Effector CD8-positive, alpha-beta T cell (primary cell): ENCODE results near the gene ARID1B.

Source experiments
- DNase-seq: peaks from one replicate; lab custom pipeline; 2025; lab: John Stamatoyannopoulos, UW

ARID1B gene

GRCh38 chr6:157246048-157246630 lies 469.0 kb downstream of the ARID1B start:
- no peak for DNase-seq

- DNase-seq: no peak
Measured at GRCh38 chr6:157246771-157247484, 469.8 kb downstream of the ARID1B start.

- no peak for DNase-seq
Measured at GRCh38 chr6:157248264-157248663, 471.1 kb downstream of the ARID1B start.

GRCh38 chr6:157249826-157250225 lies 472.6 kb downstream of the ARID1B start:
- DNase-seq: no peak

- DNase-seq: no peak
Measured at GRCh38 chr6:157251586-157252247, 474.5 kb downstream of the ARID1B start.

- DNase-seq: no peak
Measured at GRCh38 chr6:157253017-157253416, 475.8 kb downstream of the ARID1B start.

DNA sequence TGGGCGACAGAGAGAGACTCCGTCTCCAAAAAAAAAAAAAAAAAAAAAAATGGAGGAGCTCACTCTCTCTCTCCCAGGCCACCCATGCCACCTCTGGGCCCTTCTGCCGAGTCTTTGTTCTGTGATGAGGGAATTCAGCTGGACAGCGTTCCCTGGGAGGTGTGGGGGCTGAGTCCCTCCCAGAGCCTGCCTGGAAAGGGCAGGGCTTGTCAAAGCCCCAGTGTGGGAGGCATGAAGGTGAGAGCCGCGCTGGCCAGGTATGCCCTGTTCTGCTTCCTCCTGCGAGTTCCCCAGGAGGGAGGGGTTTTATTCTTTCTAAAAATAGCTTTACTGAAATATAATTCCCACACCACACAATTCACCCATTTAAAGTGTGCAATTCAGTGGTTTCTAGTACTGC lies 476.5 kb downstream of the ARID1B start:
- no peak for DNase-seq

DNA sequence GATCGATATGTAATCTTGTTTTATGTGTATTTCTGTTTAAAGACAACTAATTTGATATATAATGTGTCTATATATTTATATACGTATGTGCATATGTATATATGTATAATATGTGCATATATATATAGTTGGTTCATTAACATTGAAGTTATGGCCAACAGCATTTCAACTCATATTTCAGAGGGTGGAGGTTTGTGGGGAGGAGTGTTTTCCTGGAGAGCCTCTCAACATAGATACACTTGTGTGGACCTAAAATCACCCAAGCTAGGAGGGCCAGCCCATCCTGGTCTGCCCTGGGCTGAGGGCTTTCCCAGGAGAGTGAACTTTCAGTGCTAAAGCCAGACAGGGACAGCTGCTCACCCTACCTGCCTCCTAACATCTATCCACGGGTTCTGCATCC lies 477.4 kb downstream of the ARID1B start:
- DNase-seq: no peak

DNA sequence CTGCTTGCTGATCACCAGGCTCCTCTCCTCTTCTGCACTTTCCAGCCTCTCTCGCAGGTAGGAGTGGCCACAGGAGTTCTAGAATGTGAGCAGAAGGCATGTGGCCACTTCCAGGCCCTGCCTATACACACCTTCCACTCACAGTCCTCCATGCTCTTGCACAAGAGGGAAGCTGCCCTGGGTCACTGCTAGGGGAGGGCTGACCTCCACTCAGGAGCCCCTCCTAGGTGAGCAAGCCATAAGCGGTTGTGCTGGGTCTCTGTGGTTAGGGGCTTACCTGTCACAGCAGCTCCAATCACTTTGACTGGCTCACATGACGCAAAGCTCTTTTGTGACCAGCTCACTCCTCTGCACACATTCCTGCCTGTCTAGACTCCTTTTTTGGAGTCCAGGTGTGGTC lies 477.9 kb downstream of the ARID1B start:
- no peak for DNase-seq

GRCh38 chr6:157258878-157259277 lies 481.7 kb downstream of the ARID1B start:
- no peak for DNase-seq

GRCh38 chr6:157259443-157259842 lies 482.3 kb downstream of the ARID1B start:
- DNase-seq: no peak
